ENCODE results near the gene POTEG.
"Not testable (repeated sequence)": the region's sequence is repeated elsewhere in the genome, so short reads cannot be mapped to it uniquely, and the experiment has no call there.

GRCh38 chr14:19445761-19446160 lies 11.6 kb upstream of the POTEG start:
- not testable (repeated sequence) for TF ChIP-seq ZBTB33 (IDR thresholded peaks at IDR 0.05; ENCODE audit: extremely low read depth, insufficient replicate concordance, low read length); ATF3 (IDR thresholded peaks at IDR 0.05); CTCF (IDR thresholded peaks at IDR 0.05 in 2 of 3, conservative IDR thresholded peaks at IDR 0.05 in 1 of 3; ENCODE audit: borderline replicate concordance in 1 of 3, insufficient read depth in 1 of 3, low read depth in 2 of 3, low read length in 2 of 3); REST (IDR thresholded peaks at IDR 0.05; ENCODE audit: low read depth); RAD21 (IDR thresholded peaks at IDR 0.05; ENCODE audit: low read depth); POLR2A (IDR thresholded peaks at IDR 0.05; ENCODE audit: borderline replicate concordance, extremely low read depth, insufficient read depth, insufficient read length); EZH2 (IDR thresholded peaks at IDR 0.05); SRF (IDR thresholded peaks at IDR 0.05; ENCODE audit: low read depth); ZFX (IDR thresholded peaks at IDR 0.05); SIN3A (IDR thresholded peaks at IDR 0.05; ENCODE audit: low read depth); MAX (IDR thresholded peaks at IDR 0.05); EZH2phosphoT487 (IDR thresholded peaks at IDR 0.05; ENCODE audit: borderline replicate concordance)

All from HCT116 (cell line).